Peyer's patch (tissue), 4 donors: ENCODE measurements around the gene OTOR. TPM values are rescaled to one million over a fixed set of nuclear protein-coding genes. Genes with fewer than 3 reads are reported as not detected.

Experiments used
- DNase-seq, 3 donors: peaks; one replicate each; pipeline ENCODE4 v3.0.0-alpha.2; 2017 to 2019
- H3K27ac ChIP-seq, 4 donors: fragments of 200-600 bp; sonication (generic); one replicate each; pipeline ENCODE4 v1.5.1; 2016 to 2019
- H3K27me3 ChIP-seq, 2 donors: fragments of 200-600 bp; sonication (generic); one replicate each; pipeline ENCODE4 v1.5.1; 2019
- H3K36me3 ChIP-seq, 3 donors: fragments of 200-600 bp; sonication (generic); one replicate each; pipeline ENCODE4 v1.5.1; 2016 to 2019
- H3K4me1 ChIP-seq, 4 donors: fragments of 200-600 bp; sonication (generic); one replicate each; pipeline ENCODE4 v1.5.1; 2016 to 2019
- H3K4me3 ChIP-seq, 4 donors: fragments of 200-600 bp; sonication (generic); 1 replicate in 3 of 4; 2 replicates in 1 of 4; pipeline ENCODE4 v1.5.1; 2016 to 2019; ENCODE audit warnings: mild to moderate bottlenecking in 1 of 4
- H3K9me3 ChIP-seq, 4 donors: fragments of 200-600 bp; sonication (generic); one replicate each; pipeline ENCODE4 v1.5.1; 2016 to 2019; ENCODE audit warnings: mild to moderate bottlenecking in 1 of 4
- CTCF ChIP-seq, 6 experiments: fragments of 450-650 bp in 4 of 6; fragments of 200-600 bp in 2 of 6; sonication (generic) in 1 of 6; IDR thresholded peaks; one replicate each; pipeline ENCODE4 v1.5.1; 2017 to 2019; ENCODE audit warnings: antibody characterized with exemption in 6 of 6, mild to moderate bottlenecking in 3 of 6, moderate library complexity in 1 of 6
- POLR2A ChIP-seq, 2 donors: fragments of 450-650 bp; IDR thresholded peaks; one replicate each; pipeline ENCODE4 v1.5.1; 2017; ENCODE audit warnings: antibody characterized with exemption in 2 of 2, mild to moderate bottlenecking in 2 of 2, moderate library complexity in 2 of 2
- total RNA-seq, 4 donors: library from RNA; depleted of rRNA; stranded (reverse); fragments of >200 nt; gene quantifications; one replicate each; pipeline ENCODE4 v1.1.0, GENCODE V29; 2016

The OTOR gene
- total RNA-seq, 4 donors from 2014 or later: not detected

DNA sequence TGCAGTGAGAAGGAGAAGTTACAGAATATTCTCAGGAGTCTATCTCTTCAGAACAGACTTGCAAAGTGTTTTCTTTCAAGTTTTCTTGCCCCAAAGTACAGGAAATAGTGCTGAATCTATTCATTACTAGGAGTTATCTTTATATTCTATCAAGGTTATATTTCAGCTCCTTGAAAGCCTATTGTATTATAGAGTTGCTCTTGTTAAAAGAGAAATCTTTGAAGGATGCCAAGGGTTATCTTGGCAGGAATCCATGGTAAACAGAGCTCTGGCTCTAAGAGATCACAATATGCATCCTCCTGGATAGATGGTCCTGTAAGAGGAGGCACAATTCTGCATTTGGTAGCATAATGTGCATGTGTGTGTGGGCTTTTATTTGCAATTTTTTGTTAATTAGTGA is 39.6 kb upstream of the OTOR start:
- Histone ChIP-seq H3K36me3 (no peaks in the 10 kb centered on the region), H3K27me3 (no peaks in the 10 kb centered on the region), H3K4me3 (no peak overlapping the region), H3K4me1 (peaks cover 0 to 5% (median 2%) of the 10 kb centered on the region in 4 donors), H3K27ac (no peak overlapping the region), H3K9me3 (peaks cover 0 to 8% (median 0%) of the 10 kb centered on the region in 4 donors)
- TF ChIP-seq POLR2A (IDR thresholded peaks at IDR 0.05) (no peak), CTCF (IDR thresholded peaks at IDR 0.05) (no peak)
- DNase-seq: no peak

DNA sequence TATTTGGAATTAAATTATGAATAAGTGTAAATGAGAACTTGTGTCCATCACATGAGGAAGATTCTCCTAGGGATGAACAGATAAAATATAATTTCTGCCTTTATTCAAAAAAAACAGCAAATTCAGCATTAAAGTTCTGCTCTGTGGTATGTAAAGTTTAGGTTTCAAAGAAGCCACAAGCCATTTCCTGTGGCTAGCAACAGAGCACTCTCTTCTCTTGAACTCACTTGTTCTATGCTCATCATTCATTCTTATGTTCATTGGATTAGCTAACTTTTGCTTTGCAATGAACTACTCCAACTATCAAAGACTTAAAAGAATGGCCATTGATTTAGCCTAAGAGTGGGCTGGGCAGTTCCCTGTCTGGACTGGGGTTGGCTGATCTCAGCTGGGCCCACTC is 39.1 kb upstream of the OTOR start:
- no peak for DNase-seq
- H3K4me1 ChIP-seq: peaks cover 0 to 5% (median 2%) of the 10 kb centered on the region in 4 donors
- no peak overlapping the region for H3K4me3 ChIP-seq
- H3K9me3 ChIP-seq: peaks cover 0 to 8% (median 0%) of the 10 kb centered on the region in 4 donors
- TF ChIP-seq CTCF (IDR thresholded peaks at IDR 0.05) (no peak), POLR2A (IDR thresholded peaks at IDR 0.05) (no peak)
- H3K36me3 ChIP-seq: no peaks in the 10 kb centered on the region
- H3K27ac ChIP-seq: no peak overlapping the region
- no peaks in the 10 kb centered on the region for H3K27me3 ChIP-seq

DNA sequence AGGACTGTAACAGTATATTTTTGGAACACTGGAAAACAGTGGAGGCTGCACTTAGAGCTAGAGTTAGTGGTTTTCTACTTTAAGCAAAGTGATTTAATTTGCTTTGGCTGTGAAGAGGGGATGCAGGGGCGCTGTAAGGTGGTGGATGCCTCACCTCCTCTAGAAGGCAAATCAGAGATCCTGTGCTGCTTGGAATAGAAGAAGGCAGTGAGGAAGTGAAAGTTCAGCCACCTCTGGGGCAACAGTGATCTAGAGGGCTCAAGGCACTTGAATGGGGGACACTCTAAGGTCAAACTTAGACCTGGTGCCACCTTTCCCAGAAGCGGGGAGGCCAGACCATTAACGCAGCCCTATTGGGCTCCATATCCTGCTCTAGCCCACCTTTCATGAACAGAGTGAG is 37.4 kb upstream of the OTOR start:
- TF ChIP-seq CTCF (IDR thresholded peaks at IDR 0.05) (no peak), POLR2A (IDR thresholded peaks at IDR 0.05) (no peak)
- Histone ChIP-seq H3K27ac (no peak overlapping the region), H3K36me3 (no peaks in the 10 kb centered on the region), H3K4me1 (peaks cover 0 to 5% (median 2%) of the 10 kb centered on the region in 4 donors), H3K4me3 (no peak overlapping the region), H3K27me3 (no peaks in the 10 kb centered on the region), H3K9me3 (peaks cover 0 to 6% (median 0%) of the 10 kb centered on the region in 4 donors)
- DNase-seq: no peak

- no peaks in the 10 kb centered on the region for H3K9me3 ChIP-seq
- no peaks in the 10 kb centered on the region for H3K36me3 ChIP-seq
- TF ChIP-seq POLR2A (IDR thresholded peaks at IDR 0.05): no peak
- TF ChIP-seq CTCF (IDR thresholded peaks at IDR 0.05): no peak
- H3K4me3 ChIP-seq: no peak overlapping the region
- no peak overlapping the region for H3K27ac ChIP-seq
- H3K27me3 ChIP-seq: no peaks in the 10 kb centered on the region
- DNase-seq: no peak
- H3K4me1 ChIP-seq: peaks cover 0 to 5% (median 2%) of the 10 kb centered on the region in 4 donors
These were observed 36.4 kb upstream of the OTOR start for GRCh38 chr20:16711661-16712258.

DNA sequence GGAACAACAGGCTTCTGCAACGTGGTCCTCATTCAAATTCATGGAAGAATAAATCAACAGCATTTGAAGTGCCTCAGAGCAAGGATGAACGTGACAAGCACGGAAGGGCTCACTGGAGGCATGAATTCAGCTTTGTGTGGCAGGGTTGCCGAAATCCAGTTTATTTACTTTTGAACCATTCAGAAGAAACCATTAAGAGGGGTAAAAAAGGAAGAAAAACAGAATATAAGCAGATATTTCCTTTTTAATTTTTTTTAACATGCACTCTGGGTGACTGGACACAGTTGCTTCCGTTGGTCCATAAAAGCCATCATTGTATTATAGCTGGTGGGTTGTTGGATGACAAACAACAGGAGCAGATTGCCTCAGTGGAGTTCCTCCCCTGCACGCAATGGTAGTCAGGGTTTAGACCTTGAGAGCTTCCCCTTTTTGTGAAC is 35.6 kb upstream of the OTOR start:
- Histone ChIP-seq H3K27ac (no peak overlapping the region), H3K4me3 (no peak overlapping the region), H3K9me3 (no peaks in the 10 kb centered on the region), H3K4me1 (peaks cover 0 to 5% (median 2%) of the 10 kb centered on the region in 4 donors), H3K27me3 (no peaks in the 10 kb centered on the region), H3K36me3 (no peaks in the 10 kb centered on the region)
- TF ChIP-seq CTCF (IDR thresholded peaks at IDR 0.05): no peak
- TF ChIP-seq POLR2A (IDR thresholded peaks at IDR 0.05): no peak
- no peak for DNase-seq
